ENCODE results near the gene TMEM109.

TMEM109 gene

GRCh38 chr11:60966890-60967289 is 52.9 kb downstream of the TMEM109 start:
- peaks cover 9% of the 10 kb centered on the region for H3K9me3 ChIP-seq (ENCODE audit: insufficient read depth, low read depth, low read length)
- H3K36me3 ChIP-seq (ENCODE audit: insufficient read depth, low read depth, low read length) = no peaks in the 10 kb centered on the region
- H3K27me3 ChIP-seq (ENCODE audit: insufficient read depth, low read length) = no peaks in the 10 kb centered on the region
- no peak overlapping the region for H3K9ac ChIP-seq (ENCODE audit: low read depth, low read length)
- no peaks in the 10 kb centered on the region for H3K4me1 ChIP-seq (ENCODE audit: insufficient read depth, low read length)
- no peak overlapping the region for H3K27ac ChIP-seq (ENCODE audit: low read length)
- no peak overlapping the region for H3K4me3 ChIP-seq (ENCODE audit: low read length)

DNA sequence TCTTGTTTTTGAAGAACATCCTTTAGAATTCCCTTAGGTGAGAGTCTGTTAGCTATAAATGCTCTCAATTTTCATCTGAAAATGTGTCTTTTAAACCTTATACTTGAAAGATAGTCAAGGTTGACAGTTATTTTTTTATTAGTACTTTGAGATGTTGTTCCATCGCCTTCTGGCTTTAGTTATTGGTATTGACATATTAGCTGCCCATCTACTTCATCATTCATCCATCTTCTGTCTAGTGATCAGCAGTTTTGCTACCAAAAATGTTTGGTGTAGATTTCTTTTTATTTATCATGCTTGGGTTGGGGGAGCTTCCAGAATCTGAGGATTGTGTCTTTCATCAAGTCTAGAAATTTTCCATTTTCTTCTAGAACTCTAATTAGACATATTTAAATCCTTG is 54.3 kb downstream of the TMEM109 start:
- H3K36me3 ChIP-seq (ENCODE audit: insufficient read depth, low read depth, low read length) = no peaks in the 10 kb centered on the region
- H3K4me3 ChIP-seq (ENCODE audit: low read length) = no peak overlapping the region
- peaks cover 9% of the 10 kb centered on the region for H3K9me3 ChIP-seq (ENCODE audit: insufficient read depth, low read depth, low read length)
- no peak overlapping the region for H3K9ac ChIP-seq (ENCODE audit: low read depth, low read length)
- H3K27me3 ChIP-seq (ENCODE audit: insufficient read depth, low read length) = no peaks in the 10 kb centered on the region
- H3K27ac ChIP-seq (ENCODE audit: low read length) = no peak overlapping the region
- H3K4me1 ChIP-seq (ENCODE audit: insufficient read depth, low read length) = no peaks in the 10 kb centered on the region

DNA sequence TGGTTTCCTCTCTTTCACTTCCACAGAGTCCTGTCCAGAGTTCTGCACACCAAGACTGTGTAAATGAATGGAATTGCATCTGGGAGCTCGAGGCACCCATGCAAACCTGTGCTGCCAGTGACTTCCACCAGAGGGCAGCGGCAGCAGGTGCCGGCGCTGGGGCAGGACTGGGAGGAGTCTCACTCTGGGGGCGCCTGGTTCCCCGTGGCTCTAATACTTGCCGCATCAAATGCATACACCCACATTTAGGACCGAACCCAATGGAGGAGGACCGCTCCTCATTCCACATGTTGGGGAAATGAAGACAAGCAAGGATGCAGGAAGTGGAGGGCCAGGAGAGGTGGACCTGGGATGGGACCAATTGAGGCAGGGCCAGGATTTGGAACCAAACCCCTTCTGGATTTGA is 56.4 kb downstream of the TMEM109 start:
- H3K27ac ChIP-seq (ENCODE audit: low read length) = no peak overlapping the region
- H3K36me3 ChIP-seq (ENCODE audit: insufficient read depth, low read depth, low read length) = no peaks in the 10 kb centered on the region
- H3K9ac ChIP-seq (ENCODE audit: low read depth, low read length) = no peak overlapping the region
- H3K4me3 ChIP-seq (ENCODE audit: low read length) = no peak overlapping the region
- H3K9me3 ChIP-seq (ENCODE audit: insufficient read depth, low read depth, low read length) = peaks cover 9% of the 10 kb centered on the region
- no peaks in the 10 kb centered on the region for H3K27me3 ChIP-seq (ENCODE audit: insufficient read depth, low read length)
- no peaks in the 10 kb centered on the region for H3K4me1 ChIP-seq (ENCODE audit: insufficient read depth, low read length)

DNA sequence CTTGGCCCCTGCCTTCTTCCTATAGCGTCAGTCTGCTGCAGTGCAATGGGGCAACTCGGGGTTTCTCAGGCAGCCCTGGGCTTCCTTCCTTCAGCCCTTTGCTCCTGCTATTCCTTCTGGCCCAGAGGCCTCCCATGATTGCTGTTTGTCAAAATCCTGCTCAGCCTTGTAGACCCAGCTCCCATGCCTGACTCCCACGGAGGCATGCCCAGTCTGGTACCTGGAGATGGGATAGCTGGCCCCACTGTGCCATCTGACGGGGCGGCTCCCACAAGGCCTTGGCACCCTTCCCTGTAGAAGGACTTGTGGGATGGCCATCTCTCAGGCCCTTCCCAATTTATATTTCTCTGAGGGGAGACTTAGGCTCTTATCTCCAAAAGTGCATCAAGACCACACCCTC is 56.9 kb downstream of the TMEM109 start:
- no peaks in the 10 kb centered on the region for H3K36me3 ChIP-seq (ENCODE audit: insufficient read depth, low read depth, low read length)
- H3K9me3 ChIP-seq (ENCODE audit: insufficient read depth, low read depth, low read length) = peaks cover 9% of the 10 kb centered on the region
- no peaks in the 10 kb centered on the region for H3K27me3 ChIP-seq (ENCODE audit: insufficient read depth, low read length)
- H3K27ac ChIP-seq (ENCODE audit: low read length) = no peak overlapping the region
- no peaks in the 10 kb centered on the region for H3K4me1 ChIP-seq (ENCODE audit: insufficient read depth, low read length)
- no peak overlapping the region for H3K9ac ChIP-seq (ENCODE audit: low read depth, low read length)
- H3K4me3 ChIP-seq (ENCODE audit: low read length) = no peak overlapping the region

DNA sequence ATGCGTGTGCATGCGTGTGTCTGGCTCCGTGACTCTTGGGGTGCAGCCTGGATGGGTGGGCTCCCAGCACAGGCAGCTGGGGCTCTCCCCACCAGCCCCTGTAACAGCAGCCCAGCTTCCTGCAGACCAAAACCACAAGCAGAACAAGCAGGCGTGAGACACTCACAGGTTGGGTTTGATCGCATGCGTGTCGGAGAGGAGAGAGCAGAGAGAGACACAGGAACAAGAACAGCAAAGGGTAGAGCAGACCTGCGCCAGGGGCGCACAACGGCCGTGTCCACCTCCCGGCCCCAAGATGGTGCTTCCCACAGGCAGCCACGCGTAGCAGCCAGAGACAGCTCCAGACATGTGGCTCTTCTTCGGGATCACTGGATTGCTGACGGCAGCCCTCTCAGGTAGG is 57.6 kb downstream of the TMEM109 start, which contains the start of gene CD6:
Gene CD6 (plus strand): TSS at position 161 of the 400 bp plus-strand sequence. CDS start 186 bp downstream, at position 347.
- Histone ChIP-seq H3K36me3 (ENCODE audit: insufficient read depth, low read depth, low read length) (no peaks in the 10 kb centered on the region), H3K4me1 (ENCODE audit: insufficient read depth, low read length) (no peaks in the 10 kb centered on the region), H3K9me3 (ENCODE audit: insufficient read depth, low read depth, low read length) (peaks cover 9% of the 10 kb centered on the region), H3K27me3 (ENCODE audit: insufficient read depth, low read length) (no peaks in the 10 kb centered on the region), H3K4me3 (ENCODE audit: low read length) (no peak within 1 kb of the TSS), H3K27ac (ENCODE audit: low read length) (no peak within 1 kb of the TSS), H3K9ac (ENCODE audit: low read depth, low read length) (no peak within 1 kb of the TSS)

DNA sequence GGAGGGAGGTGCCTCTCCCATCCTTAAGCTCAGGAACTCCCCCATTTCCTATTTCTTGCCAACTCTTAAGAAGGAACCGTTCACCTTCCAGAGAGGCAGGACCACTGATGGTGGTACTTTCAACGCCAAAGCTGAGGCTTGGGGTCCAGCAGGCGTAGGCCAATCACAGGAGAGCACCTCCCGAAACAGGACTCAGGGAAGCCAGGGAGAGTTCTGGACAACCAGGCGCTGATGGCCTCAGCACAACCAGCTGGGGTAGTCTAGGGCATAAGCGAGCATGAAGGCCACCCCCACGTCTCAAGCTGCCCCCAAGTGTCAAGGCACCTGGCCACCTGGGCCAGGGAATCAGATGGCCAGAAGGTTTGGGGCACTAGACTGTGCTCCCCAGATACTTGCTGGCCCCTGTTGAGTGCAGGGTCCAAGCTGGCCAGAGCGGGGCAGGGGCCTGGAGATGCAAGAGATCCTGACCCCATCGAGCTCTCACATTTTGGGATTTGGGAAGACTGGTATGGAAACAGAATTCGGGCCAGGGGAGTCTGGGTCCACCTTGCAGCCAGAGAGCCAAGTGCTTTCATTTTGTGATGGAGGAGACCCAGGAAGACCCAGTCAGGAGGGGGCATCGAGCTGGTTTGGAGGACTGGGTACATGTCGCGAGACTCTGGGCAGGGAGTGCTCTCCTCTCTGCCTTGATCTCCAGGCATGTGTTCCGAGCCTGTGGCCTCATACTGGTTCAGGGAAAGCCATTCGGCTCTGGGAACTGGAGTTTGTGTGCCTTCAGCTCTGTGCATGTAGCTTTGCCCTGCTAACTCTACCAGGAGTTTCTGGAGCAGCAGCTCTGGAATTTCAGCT is 58.4 kb downstream of the TMEM109 start:
- Histone ChIP-seq H3K27ac (ENCODE audit: low read length) (no peak overlapping the region), H3K9ac (ENCODE audit: low read depth, low read length) (no peak overlapping the region), H3K4me1 (ENCODE audit: insufficient read depth, low read length) (no peaks in the 10 kb centered on the region), H3K36me3 (ENCODE audit: insufficient read depth, low read depth, low read length) (no peaks in the 10 kb centered on the region), H3K27me3 (ENCODE audit: insufficient read depth, low read length) (no peaks in the 10 kb centered on the region), H3K9me3 (ENCODE audit: insufficient read depth, low read depth, low read length) (peaks cover 9% of the 10 kb centered on the region), H3K4me3 (ENCODE audit: low read length) (no peak overlapping the region)
